Fibroblast of skin of right quadriceps (primary cell): ENCODE measurements around the gene RND1.
"Not testable (repeated sequence)": the region's sequence is repeated elsewhere in the genome, so short reads cannot be mapped to it uniquely, and the experiment has no call there.

Source experiments
- DNase-seq: peaks from one replicate; pipeline ENCODE4 v3.0.0-alpha.2; 2013

The RND1 gene

DNA sequence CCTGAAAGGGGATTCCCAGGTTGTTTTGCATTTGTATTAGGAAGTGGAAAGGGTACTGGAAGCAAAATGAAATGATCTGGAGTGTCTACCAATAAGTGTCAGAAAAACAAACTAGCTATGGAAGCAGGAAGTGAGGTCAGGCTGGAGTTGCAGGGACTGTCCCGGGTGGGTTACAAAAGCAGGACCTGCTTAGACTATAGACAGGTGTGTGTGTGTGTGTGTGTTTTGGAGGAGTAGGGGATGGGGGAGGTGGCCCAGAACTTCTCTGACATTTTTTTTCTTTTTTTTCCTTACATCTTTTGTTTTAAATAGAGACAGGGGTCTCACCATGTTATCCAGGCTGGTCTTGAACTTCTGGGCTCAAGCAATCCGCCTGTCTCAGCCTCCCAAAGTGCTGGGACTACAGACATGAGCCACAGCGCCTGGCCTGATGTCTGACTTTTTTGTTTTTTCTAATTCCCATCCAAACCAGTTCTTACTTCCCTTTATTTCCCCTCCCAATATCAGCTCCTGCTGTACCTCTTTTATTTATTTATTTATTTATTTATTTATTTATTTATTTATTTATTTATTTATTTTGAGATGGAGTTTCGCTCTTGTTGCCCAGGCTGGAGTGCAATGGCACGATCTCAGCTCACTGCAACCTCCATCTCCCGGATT is 512 bp upstream of the RND1 start:
- DNase-seq = no peak

DNA sequence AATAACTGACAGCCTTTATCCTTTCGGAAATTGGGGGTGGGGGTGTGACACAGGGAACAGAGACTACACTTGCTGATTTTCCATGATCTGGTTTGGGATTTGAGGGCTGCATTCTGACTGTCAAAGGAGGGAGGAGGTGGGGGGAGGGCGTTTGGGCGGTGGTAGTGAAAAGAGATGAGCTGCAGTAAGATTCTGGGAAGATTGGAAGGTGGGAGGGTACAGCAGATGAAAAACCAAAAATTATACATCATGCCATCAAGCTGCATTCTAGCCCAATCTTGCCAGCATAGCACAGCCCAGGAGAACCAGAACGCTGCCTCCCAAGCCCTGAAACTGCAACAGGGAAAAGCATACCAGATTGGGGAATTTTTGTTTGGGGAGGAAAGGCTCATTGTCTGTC is 2.4 kb downstream of the RND1 start:
- DNase-seq = no peak

DNA sequence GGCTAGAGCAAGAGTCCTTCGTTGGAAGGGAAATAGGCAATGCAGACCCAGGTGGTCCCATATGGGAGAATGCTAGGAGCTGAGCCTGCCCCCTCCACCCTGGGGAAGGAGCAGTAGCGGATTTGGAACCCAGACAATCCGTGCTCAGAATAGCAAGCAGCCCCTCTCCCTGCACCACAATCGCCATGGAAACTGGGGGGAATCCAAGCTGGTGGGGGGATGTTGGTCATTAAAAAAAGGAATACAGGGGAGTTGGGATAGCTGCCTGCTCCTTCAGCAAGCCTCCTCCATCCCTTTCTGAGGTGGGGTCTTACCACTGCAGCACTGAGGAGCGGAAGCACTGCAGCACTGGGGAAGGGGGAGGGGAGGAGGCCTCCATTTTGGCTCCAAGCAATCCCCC is 2.9 kb downstream of the RND1 start:
- no peak for DNase-seq

DNA sequence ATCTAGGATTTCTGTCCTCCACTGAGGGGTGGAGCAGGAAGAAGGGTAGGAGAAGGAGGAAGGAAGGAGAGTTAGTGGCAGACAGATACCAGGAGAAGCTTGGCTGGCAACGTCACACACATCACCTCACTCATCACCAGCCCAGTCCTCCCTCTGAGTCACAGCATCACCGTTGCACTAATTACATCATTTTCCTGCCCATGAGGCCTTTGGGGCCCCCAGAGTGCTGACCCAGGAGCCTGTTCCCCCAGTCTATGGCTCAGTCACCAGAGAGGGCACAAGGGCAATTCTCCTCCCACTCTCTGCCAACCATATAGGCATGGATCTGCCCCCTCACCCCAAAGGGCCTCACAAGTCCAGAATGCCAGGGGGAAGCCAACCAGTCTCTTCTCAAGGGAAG is 4.6 kb downstream of the RND1 start:
- DNase-seq = no peak

DNA sequence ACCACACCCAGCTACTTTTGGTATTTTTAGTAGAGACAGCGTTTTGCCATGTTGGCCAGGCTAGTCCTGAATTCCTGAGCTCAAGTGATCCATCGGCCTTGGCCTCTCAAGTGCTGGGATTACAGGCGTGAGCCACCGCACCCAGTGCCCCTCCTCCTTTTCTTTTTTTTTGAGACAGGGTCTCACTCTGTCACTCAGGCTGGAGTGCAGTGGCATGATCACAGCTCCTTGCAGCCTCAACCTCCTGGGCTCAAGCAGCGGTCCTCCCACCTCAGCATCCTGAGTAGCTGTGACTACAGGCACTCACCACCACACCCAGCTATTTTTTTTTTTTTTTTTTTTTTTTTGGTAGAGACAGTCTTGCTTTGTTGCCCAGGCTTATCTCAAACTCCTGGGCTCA is 5.4 kb downstream of the RND1 start:
- not testable (repeated sequence) for DNase-seq

DNA sequence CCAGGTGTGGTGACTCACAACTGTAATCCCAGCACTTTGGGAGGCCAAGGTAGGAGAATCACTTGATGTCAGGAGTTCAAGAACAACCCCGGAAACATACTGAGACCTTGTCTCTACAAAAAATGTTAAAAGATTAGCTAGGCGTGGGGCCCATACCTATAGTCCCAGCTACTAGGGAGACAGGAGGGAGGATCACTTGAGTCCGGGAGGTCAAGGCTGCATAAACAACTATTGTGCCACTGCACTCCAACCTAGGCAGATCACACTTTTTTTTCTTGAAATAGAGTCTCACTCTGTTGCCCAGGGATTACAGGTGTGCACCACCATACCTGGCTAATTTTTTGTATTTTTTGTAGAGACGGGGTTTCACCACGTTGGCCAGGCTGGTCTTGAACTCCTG is 6.1 kb downstream of the RND1 start:
- no peak for DNase-seq

DNA sequence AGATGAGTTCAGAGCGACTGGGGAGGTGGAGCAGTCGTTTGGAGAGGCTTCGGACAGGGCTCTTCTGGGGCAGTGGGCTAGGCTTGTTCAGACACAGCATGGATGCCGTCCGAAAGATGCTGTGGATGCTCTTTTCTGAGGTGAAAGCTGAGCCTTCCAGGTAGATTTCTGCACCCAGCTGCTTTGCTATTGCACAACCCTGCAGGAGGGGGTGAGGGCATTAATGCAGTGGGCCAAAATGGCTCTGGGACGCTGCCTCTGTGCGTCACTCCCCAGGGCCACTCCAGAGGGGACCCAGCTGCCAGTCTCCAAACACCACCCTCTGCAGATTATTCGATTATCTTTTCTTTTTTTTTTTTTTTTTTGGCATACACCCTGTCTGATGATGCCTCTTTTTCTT is 7.6 kb downstream of the RND1 start:
- DNase-seq = no peak

DNA sequence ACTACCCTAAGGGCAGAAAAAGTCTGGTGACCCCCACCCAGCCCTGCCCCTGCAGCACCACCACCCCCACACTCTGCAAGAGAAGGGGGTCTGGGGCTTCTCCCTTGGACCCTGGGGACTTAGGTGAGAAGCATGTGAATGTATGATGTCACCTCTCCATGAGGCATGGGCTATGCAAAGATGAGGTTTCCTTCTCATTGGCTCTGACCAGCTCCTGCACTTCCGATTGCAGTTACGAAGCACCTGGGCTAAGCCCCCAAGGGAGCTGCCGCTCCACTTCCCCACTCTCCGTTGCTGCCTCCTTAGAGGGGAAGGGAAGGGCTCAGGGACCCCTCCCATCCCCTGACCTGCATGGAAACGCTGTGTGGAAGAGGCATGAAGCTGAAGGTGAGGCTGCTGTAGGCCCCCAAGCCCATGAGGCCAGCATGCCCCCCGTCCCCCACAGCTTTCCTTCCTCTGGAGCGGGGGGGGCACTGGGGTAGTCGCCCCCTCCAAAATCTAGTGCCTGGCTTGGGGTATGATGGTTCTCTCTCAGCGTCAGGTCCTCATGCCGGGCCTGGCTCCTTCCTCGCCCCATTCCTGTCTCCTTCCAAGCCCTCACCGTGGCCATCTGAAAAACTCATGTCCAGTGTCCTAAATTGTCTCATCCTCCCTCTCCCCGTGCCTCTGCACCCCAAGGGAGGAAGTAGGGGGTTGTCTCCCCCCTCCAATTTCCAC is 8.2 kb downstream of the RND1 start:
- no peak for DNase-seq

DNA sequence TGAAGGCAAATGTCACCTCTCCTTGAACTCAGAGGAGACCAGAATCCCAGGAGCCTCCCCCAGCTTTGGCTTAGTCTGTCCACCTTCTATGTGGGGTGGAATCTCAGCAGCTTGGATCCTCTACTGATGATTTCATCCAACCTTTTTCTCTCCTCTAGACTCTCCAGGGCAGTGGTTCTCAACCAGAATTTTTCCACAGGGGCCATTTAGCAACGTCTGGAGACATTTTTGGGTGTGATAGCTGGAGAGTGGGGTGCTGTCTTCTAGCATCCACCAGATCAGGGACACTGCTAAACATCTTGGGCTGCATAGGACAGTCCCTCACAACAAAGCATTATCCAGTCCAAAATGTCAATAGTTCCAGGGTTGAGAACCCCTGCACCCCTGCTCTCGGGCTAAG is 9.3 kb downstream of the RND1 start:
- DNase-seq = no peak

DNA sequence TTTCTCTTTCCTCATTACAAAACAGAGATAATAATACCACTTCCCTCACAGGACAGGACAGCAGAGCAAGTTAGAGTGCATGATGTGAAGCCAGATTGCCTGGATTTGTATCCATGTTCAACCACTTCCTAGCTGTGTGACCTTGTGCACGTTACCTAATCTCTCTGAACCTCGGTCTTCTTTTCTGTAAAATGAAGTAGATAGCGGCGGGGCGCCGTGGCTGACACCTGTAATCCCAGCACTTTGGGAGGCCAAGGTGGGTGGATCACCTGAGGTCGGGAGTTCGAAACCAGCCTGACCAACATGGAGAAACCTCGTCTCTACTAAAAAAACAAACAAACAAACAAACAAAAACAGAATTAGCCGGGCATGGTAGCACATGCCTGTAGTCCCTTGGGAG is 10.7 kb downstream of the RND1 start:
- not testable (repeated sequence) for DNase-seq

DNA sequence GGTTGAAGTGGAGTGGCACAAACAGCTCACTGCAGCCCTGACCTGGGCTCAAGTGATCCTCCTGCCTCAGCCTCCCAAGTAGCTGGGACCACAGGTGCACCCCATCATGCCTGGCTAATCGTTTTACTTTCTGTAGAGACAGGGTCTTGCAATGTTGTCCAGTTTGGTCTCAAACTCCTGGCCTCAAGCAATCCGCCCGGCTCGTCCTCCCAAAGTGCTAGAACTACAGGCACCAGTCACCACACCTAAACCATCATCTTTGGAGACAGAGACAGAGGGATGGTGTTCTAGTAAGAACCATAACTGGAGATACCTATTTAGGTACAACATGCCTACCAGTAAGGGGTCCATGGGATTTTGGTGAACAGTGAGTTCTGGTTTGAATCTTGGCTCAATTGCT is 11.2 kb downstream of the RND1 start:
- no peak for DNase-seq

DNA sequence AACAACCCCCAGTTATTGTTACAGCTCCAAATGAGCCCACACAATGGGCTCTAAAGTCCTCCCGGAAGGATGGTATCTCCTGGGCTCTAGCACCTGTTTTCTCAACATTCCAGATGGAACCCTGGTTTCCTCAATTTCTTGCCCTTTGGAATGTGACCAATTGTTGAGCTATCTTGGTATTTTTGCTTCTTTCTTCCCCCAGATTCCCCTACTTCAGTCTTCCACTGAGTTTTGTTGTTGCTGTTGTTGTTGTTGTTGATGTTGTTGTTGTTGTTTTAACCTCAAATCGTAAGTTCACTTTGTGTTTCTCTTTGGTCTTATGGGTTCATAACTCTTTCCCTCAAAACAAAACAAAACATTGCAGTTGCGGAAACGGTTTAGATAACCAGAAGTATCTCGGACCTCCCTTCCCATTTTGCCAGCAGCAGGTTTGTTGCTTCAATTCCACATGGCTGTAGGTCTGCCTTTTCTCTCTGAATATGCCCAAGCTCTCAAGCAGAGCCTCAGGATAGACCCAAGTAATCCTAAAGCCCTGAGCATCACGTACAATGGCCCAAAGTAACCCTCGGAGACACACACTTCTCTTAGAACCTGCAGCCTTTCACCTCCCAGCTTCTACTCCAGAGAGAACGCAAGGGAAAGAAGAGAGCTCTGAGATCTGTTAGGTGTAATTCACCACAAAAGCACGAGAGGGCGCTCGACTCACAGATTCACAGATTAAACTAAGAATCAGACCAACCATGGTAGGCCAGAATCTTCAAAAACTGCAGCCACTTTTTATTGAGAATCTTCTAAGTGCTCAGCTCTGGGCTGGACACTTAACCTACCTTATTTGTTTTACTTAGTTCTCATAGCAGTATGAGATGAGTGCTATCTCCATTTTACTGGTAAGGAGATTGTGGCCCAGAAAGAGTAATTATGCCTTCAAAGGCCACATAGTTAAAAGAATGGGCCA is 12.7 kb downstream of the RND1 start:
- peak; percentile 85 for DNase-seq

DNA sequence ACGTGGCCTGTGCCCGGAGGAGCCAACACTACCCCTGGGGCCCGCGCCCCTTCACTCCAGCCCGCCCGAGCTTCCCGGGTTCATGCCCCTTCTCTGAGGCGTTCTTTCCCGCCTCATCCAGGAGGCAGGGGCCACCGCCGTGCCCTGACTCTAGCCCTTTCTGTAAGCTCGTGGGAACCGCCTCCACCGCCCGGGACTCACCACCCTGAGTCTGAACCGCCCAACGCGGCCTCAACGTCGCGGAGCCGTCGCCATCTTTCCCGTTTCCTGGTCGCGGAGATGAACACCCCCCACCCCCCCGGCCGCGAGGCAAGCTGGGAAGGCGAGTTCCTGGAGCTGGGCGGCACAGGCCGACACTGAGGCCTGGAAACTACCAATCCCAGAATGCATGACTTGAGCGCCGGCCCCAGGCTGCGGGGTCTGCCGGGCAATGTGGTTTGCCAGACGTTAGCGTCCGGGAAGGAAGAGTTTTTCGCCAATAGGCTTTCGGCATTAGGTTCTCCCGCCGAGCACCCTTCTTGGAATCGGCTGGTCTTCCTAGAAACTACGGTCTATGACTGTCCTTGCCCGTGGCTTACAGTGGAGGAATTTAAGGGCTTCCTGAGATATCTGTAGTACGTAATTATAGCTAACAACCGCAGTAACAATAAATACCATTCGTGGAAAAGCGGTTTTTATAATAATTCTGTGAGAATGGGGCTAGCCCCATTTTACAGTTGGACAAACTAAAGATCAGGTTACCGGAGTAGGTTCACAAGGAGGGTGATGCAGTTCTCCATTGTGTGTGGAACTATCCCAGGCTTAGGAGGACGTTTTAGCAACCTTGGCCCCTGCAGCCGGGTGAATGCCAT is 13.6 kb downstream of the RND1 start, which contains the start of gene DDX23:
TSS of gene DDX23 (minus strand) at position 281 of the 851 bp plus-strand sequence. CDS start 6,381 bp downstream, outside the sequence.
- peak; percentile 98 for DNase-seq

DNA sequence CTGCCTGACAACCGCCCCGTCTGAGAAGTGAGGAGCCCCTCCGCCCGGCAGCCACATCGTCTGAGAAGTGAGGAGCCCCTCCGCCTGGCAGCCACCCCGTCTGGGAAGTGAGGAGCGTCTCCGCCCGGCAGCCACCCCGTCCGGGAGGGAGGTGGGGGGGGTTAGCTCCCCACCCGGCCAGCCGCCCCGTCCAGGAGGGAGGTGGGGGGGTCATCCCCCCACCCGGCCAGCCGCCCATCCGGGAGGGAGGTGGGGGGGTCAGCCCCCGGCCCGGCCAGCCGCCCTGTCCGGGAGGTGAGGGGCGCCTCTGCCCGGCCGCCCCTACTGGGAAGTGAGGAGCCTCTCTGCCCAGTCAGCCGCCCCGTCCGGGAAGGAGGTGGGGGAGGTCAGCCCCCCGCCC is 23.6 kb downstream of the RND1 start:
- not testable (repeated sequence) for DNase-seq

DNA sequence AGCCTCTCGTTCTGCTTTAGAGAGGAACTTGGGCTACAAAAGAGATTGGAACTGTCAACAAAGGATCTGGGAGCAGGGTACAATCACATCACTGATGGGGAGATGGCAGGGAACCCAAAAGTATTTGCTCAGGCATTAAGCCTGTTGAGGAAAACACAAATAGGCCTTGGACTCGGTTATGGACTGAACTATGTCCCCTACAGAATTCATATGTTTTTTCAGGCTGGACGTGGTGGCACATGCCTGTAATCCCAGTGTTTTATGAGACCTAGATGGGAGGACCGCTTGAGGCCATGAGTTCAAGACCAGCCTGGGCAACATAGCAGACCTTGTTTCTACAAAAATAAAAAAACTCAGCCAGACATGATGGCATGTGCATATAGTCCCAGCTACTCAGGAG is 27.6 kb downstream of the RND1 start:
- no peak for DNase-seq

DNA sequence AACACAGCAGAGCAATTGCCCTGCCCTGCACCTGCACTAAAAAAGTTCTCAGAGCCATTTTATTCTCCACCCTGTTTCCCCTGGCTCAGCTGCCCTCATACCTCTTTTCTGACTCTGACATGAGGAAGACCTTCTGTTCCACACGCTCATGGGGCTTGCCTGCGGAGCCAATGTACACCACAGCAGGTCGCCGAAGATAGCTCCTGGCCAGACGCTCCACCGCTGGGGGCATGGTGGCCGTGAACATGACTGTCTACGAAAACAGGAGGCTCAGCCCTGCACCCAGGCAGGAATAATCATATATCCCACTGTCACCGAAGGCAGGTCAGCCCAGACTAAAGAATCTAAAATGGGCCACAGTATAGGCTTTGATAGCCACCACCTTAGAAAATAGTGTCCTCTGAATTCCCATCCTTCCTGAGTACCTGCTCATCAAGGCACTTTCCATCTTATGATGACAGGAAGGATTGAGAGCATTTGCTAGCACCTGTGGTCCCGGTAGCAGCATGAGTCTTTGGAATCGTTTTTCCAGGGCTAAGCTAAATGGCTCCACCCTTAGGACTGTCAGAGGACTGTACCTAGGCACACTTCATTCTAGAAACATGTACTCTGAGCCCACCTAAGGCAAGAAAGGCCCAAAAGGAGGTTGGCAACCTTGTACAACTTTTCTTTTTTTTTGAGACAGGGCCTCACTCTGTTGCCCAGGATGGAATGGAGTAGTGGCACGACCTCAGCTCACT is 33.2 kb downstream of the RND1 start:
- no peak for DNase-seq

DNA sequence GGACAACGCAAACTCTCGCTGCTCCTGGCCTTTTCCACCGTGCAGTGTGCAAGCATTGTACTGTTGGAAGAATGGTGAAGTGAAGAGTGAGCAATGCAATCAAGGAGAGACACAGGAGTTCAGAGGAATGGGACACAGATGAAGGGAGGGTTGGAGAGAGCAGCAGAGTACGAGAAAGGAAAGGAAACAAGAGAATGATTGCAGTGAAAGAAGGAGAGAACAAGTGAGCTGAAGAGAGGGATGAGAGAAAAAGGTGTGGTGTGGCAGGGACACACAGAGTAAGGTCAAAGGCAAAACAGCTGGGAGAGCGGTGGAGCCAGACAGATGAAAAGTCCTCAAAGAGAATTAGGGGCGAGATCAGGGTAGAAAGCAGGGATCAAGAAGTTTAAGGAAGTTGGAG is 34.4 kb downstream of the RND1 start:
- DNase-seq = no peak

DNA sequence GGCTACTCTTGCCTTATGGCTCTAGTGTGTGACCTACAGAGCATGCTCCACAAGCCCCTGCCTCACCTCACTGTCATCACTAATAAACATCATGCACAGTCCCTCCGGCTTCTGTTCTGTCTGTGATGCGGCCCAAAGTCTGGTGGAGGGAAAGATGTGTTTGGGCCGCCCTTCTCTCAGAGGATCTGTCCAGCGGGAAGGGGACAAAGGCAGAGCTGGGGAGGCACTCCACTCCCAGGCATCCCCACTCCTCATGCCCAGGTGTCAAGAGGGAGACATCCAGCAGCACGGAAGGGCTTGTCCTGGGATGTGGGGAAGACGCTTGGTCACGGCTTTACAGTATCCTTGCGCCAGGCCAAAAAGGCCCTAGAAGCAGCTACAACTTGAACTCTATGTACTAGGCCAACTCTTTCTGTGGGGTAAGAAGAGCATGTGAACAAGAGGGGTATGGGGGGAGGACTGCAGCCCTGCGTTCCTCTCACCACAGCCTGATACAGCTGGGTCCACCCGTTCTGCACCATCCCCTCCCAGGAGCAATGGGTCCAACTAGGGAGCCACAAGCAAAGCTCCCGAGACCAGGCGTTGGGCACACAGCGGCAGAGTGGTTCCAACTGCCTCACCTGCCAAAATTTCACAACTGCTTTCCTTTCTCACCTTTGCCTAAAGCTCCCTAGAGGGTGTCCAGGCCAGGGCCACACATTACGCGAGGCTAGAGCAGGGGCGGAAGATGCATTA is 36.7 kb downstream of the RND1 start:
- DNase-seq = no peak

DNA sequence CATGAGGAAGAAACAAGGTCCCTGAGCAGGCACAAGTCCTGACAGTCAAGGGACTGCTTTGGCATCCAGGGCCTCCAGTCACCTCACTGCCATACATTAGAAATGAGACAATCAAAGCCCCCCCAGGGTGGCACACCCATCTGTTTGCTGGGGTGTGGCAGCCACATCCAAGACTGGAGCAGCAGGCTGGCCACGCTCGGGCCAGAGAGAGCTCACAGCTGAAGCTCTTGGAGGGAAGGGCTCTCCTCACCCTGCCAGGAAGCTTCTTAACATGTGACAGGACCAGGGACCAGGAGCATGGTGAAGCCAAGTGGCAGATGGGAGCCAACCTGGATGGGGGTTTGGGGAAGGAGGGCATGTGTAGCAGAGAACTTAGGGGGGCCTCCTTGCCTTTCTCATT is 37.4 kb downstream of the RND1 start:
- no peak for DNase-seq

DNA sequence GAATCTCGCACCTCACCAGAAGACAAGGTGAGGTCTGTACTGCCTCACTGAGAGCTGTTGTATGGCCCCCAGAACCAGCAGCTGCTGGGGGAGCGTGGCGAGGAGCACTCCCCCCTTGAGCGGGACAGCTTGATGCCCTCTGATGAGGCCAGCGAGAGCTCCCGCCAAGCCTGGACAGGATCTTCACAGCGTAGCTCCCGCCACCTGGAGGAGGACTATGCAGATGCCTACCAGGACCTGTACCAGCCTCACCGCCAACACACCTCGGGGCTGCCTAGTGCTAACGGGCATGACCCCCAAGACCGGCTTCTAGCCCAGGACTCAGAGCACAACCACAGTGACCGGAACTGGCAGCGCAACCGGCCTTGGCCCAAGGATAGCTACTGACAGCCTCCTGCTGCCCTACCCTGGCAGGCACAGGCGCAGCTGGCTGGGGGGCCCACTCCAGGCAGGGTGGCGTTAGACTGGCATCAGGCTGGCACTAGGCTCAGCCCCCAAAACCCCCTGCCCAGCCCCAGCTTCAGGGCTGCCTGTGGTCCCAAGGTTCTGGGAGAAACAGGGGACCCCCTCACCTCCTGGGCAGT is 38.1 kb downstream of the RND1 start:
- no peak for DNase-seq

DNA sequence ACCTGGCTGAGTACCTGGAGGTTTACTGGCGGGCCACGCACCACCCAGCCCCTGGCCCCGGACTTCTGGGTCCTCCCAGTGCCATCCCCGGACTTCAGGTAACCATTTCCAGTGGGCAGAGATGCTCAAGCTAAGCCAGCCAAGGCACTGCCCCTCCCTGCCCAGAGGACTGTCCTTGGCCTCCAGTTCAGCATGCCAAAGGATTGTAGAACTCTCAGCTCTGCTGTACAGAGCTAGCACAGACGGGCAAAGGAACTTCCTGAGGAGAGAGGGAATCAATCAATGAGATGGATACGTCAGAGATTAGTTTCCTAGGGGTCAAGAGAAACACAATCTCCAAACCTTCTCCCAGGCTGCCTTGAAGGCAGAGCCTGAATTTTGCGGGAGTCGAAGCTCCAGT is 38.6 kb downstream of the RND1 start:
- DNase-seq = no peak
